Thoracic aorta (tissue), 2 donors: Measurements from ENCODE around the gene RNF151. TPM values are rescaled to one million over a fixed set of nuclear protein-coding genes. Genes with fewer than 3 reads are reported as not detected.

Experiments
- ATAC-seq: fragments of 150-250 bp; one replicate; pipeline ENCODE4 v1.8.0; 2017; ENCODE audit warnings: low read depth; ENCODE audit not compliant: insufficient number of reproducible peaks, low FRiP score
- DNase-seq: peaks from one replicate; pipeline ENCODE4 v3.0.0-alpha.2; 2020; ENCODE audit warnings: low spot score
- H3K27ac ChIP-seq, 2 donors: fragments of 200-600 bp; sonication (generic); 1 replicate in 1 of 2; 2 replicates in 1 of 2; pipeline ENCODE4 v1.5.1; 2016; ENCODE audit warnings: mild to moderate bottlenecking in 2 of 2, moderate library complexity in 2 of 2
- H3K27me3 ChIP-seq: fragments of 200-600 bp; sonication (generic); replicated peaks from 2 replicates; pipeline ENCODE4 v1.6.0; 2016; ENCODE audit warnings: mild to moderate bottlenecking; ENCODE audit not compliant: insufficient read depth
- H3K36me3 ChIP-seq: fragments of 200-600 bp; sonication (generic); one replicate; pipeline ENCODE4 v1.5.1; 2016
- H3K4me1 ChIP-seq, 2 donors: fragments of 200-600 bp; sonication (generic); 1 replicate in 1 of 2; 2 replicates in 1 of 2; pipeline versions ENCODE4 v1.5.1 to v1.6.0; 2016; ENCODE audit warnings: low read depth in 2 of 2, mild to moderate bottlenecking in 1 of 2; ENCODE audit not compliant: control insufficient read depth in 1 of 2
- H3K4me3 ChIP-seq: fragments of 200-600 bp; sonication (generic); 2 replicates; pipeline ENCODE4 v1.5.1; 2016; ENCODE audit warnings: mild to moderate bottlenecking
- H3K9me3 ChIP-seq: fragments of 200-600 bp; sonication (generic); 2 replicates; pipeline ENCODE4 v1.5.1; 2016
- total RNA-seq, 2 donors: library from RNA; depleted of rRNA; stranded (reverse); fragments of >200 nt; gene quantifications; one replicate each; pipeline versions ENCODE4 v1.1.0 to v1.2.3, GENCODE V29; 2016
- TF ChIP-seq, protein P1 (sequence below): fragments of 200-600 bp; sonication (generic); IDR thresholded peaks from one replicate; pipeline ENCODE4 v1.5.1; 2019; ENCODE audit warnings: antibody characterized with exemption

Gene RNF151
- total RNA-seq, 2 donors from 2014 or later: not detected

- no peak for DNase-seq
- TF ChIP-seq, protein P1, sequence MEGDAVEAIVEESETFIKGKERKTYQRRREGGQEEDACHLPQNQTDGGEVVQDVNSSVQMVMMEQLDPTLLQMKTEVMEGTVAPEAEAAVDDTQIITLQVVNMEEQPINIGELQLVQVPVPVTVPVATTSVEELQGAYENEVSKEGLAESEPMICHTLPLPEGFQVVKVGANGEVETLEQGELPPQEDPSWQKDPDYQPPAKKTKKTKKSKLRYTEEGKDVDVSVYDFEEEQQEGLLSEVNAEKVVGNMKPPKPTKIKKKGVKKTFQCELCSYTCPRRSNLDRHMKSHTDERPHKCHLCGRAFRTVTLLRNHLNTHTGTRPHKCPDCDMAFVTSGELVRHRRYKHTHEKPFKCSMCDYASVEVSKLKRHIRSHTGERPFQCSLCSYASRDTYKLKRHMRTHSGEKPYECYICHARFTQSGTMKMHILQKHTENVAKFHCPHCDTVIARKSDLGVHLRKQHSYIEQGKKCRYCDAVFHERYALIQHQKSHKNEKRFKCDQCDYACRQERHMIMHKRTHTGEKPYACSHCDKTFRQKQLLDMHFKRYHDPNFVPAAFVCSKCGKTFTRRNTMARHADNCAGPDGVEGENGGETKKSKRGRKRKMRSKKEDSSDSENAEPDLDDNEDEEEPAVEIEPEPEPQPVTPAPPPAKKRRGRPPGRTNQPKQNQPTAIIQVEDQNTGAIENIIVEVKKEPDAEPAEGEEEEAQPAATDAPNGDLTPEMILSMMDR: no peak
- ATAC-seq: no peak
These were observed 21.9 kb upstream of the RNF151 start for GRCh38 chr16:1944612-1945199.

GRCh38 chr16:1945559-1946391 is 20.9 kb upstream of the RNF151 start:
- H3K9me3 ChIP-seq: no peaks in the 10 kb centered on the region
- DNase-seq (no peak), ATAC-seq (no peak)
- H3K27ac ChIP-seq: no peak overlapping the region
- H3K4me1 ChIP-seq: peaks cover 3 to 13% of the 10 kb centered on the region in 2 donors
- no peak overlapping the region for H3K4me3 ChIP-seq
- TF ChIP-seq, protein P1: no peak
- no peaks in the 10 kb centered on the region for H3K27me3 ChIP-seq
- H3K36me3 ChIP-seq: peaks cover 2% of the 10 kb centered on the region

More at GRCh38 chr16:1944612-1945199, 21.9 kb upstream of the RNF151 start:
- no peak overlapping the region for H3K27ac ChIP-seq
- no peaks in the 10 kb centered on the region for H3K9me3 ChIP-seq
- H3K4me3 ChIP-seq: no peak overlapping the region
- peaks cover 11% of the 10 kb centered on the region for H3K36me3 ChIP-seq
- no peaks in the 10 kb centered on the region for H3K27me3 ChIP-seq
- H3K4me1 ChIP-seq: peaks cover 3 to 13% of the 10 kb centered on the region in 2 donors

- H3K27me3 ChIP-seq: no peaks in the 10 kb centered on the region
- no peaks in the 10 kb centered on the region for H3K36me3 ChIP-seq
- TF ChIP-seq, protein P1: no peak
- no peak for DNase-seq
- no peak for ATAC-seq
- H3K4me1 ChIP-seq: peaks cover 3 to 8% of the 10 kb centered on the region in 2 donors
- no peak overlapping the region for H3K27ac ChIP-seq
- H3K4me3 ChIP-seq: no peak overlapping the region
- no peaks in the 10 kb centered on the region for H3K9me3 ChIP-seq
These were observed 19.9 kb upstream of the RNF151 start for GRCh38 chr16:1946495-1947368.

GRCh38 chr16:1947369-1947670 is 19.3 kb upstream of the RNF151 start:
- no peaks in the 10 kb centered on the region for H3K9me3 ChIP-seq
- ATAC-seq: no peak
- no peak overlapping the region for H3K27ac ChIP-seq
- H3K4me1 ChIP-seq: peaks cover 0 to 2% of the 10 kb centered on the region in 2 donors
- TF ChIP-seq, protein P1: no peak
- H3K4me3 ChIP-seq: no peak overlapping the region
- no peaks in the 10 kb centered on the region for H3K36me3 ChIP-seq
- no peaks in the 10 kb centered on the region for H3K27me3 ChIP-seq
- DNase-seq: no peak

DNA sequence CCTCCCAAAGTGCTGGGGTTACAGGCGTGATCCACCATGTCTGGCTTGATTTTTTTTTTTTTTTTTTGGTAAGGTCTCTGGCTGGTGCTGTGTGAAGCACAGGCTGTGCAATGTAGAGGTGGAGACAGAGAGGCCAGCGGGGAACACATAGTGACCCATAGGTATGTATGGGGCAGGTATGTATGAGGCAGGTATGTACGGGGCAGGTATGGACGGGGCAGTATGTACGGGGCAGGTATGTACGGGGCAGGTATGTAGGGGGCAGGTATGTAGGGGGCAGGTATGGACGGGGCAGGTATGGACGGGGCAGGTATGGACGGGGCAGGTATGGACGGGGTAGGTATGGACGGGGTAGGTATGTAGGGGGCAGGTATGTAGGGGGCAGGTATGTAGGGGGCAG is 17.1 kb upstream of the RNF151 start:
- Histone ChIP-seq H3K27ac (no peak overlapping the region), H3K36me3 (no peaks in the 10 kb centered on the region), H3K9me3 (no peaks in the 10 kb centered on the region), H3K27me3 (no peaks in the 10 kb centered on the region), H3K4me1 (no peaks in the 10 kb centered on the region), H3K4me3 (no peak overlapping the region)
- TF ChIP-seq, protein P1: no peak
- ATAC-seq (no peak), DNase-seq (no peak)
